HEK293T (cell line): ENCODE results near the gene TBC1D10A.

ENCODE experiments used
- BHLHE40 ChIP-seq: fragments of 450-650 bp; IDR thresholded peaks from 2 replicates; pipeline ENCODE4 v1.6.1; 2016; ENCODE audit warnings: mild to moderate bottlenecking, moderate library complexity, borderline replicate concordance
- CTBP1 ChIP-seq: fragments of 450-650 bp; IDR thresholded peaks from 2 replicates; pipeline ENCODE4 v1.6.1; 2016; ENCODE audit warnings: borderline replicate concordance
- ELF4 ChIP-seq: fragments of 450-650 bp; IDR thresholded peaks from 2 replicates; pipeline ENCODE4 v1.6.1; 2017; ENCODE audit warnings: antibody characterized with exemption
- FOXM1 ChIP-seq: fragments of 450-650 bp; IDR thresholded peaks from 2 replicates; pipeline ENCODE4 v1.6.1; 2017; ENCODE audit warnings: mild to moderate bottlenecking, borderline replicate concordance
- HDGF ChIP-seq: fragments of 450-650 bp; IDR thresholded peaks from 2 replicates; pipeline ENCODE4 v1.6.1; 2017; ENCODE audit warnings: antibody characterized with exemption, borderline replicate concordance
- L3MBTL2 ChIP-seq: fragments of 450-650 bp; conservative IDR thresholded peaks from 2 replicates; pipeline ENCODE4 v1.6.1; 2016; ENCODE audit warnings: mild to moderate bottlenecking
- NFRKB ChIP-seq: fragments of 450-650 bp; IDR thresholded peaks from 2 replicates; pipeline ENCODE4 v1.6.1; 2016; ENCODE audit warnings: mild to moderate bottlenecking, moderate library complexity
- SP1 ChIP-seq: fragments of 450-650 bp; IDR thresholded peaks from 2 replicates; pipeline ENCODE4 v1.6.1; 2017
- SUZ12 ChIP-seq: fragments of 450-650 bp; IDR thresholded peaks from 2 replicates; pipeline ENCODE4 v1.6.1; 2016; ENCODE audit warnings: mild to moderate bottlenecking
- TARDBP ChIP-seq: fragments of 450-650 bp; IDR thresholded peaks from 2 replicates; pipeline ENCODE4 v1.6.1; 2016

GRCh38 chr22:30308093-30308492, 18.6 kb downstream of the TBC1D10A start:
- TF ChIP-seq BHLHE40 (no peak), TARDBP (no peak), L3MBTL2 (no peak), SUZ12 (no peak), SP1 (no peak), ELF4 (no peak), FOXM1 (no peak), CTBP1 (no peak), HDGF (no peak), NFRKB (no peak)
